HepG2 (cell line): ENCODE results near the gene FDPS. TPM values are rescaled to one million over a fixed set of nuclear protein-coding genes. Genes with fewer than 3 reads are reported as not detected.

ENCODE experiments used
- KDM3A ChIP-seq: IDR thresholded peaks from 2 replicates; pipeline ENCODE4 v1.6.1; 2018; ENCODE audit warnings: low read depth, missing compliant biosample characterization
- RFXAP ChIP-seq: sonication (generic); formaldehyde crosslinking; IDR thresholded peaks from 2 replicates; pipeline ENCODE4 v1.4.0; 2020; ENCODE audit warnings: missing genetic modification reagents, borderline replicate concordance
- ZNF44 ChIP-seq: sonication (generic); formaldehyde crosslinking; IDR thresholded peaks from 2 replicates; pipeline ENCODE4 v1.5.1; 2020; ENCODE audit warnings: mild to moderate bottlenecking, missing genetic modification reagents
- polyA plus RNA-seq, 8 experiments: library from polyadenylated mRNA; depleted of rRNA in 3 of 8; stranded (reverse) in 7 of 8; unstranded in 1 of 8; fragments of >200 nt; fragmentation: Illumina TruSeq in 4 of 8; extraction: Trizol in 4 of 8; gene quantifications; 2 replicates each; pipeline versions ENCODE4 v1.2.1 to v1.2.3, GENCODE V29; 2011 to 2016; ENCODE audit warnings: low read depth in 4 of 8, missing spikeins in 1 of 8, mixed read lengths in 1 of 8; ENCODE audit not compliant: insufficient read depth in 1 of 8
- total RNA-seq, 5 experiments: library from RNA; depleted of rRNA; stranded (reverse); fragments of >200 nt; fragmentation: Illumina TruSeq; extraction: Trizol; gene quantifications; 2 replicates each; pipeline ENCODE4 v1.2.3, GENCODE V29; 2016; ENCODE audit warnings: low read depth in 1 of 5
- TF ChIP-seq, protein P1 (sequence below): sonication (generic); formaldehyde crosslinking; IDR thresholded peaks from 2 replicates; pipeline ENCODE4 v1.5.1; 2020; ENCODE audit warnings: mild to moderate bottlenecking, missing genetic modification reagents, moderate library complexity
- TF ChIP-seq, protein P2 (sequence below): sonication (generic); formaldehyde crosslinking; conservative IDR thresholded peaks from 2 replicates; pipeline ENCODE4 v1.4.0; 2020; ENCODE audit warnings: missing genetic modification reagents
- TF ChIP-seq, protein P3 (sequence below): sonication (generic); formaldehyde crosslinking; IDR thresholded peaks from 2 replicates; pipeline ENCODE4 v1.5.0; 2020; ENCODE audit warnings: mild to moderate bottlenecking, missing genetic modification reagents
- TF ChIP-seq, protein P4 (sequence below): sonication (generic); formaldehyde crosslinking; IDR thresholded peaks from 2 replicates; pipeline ENCODE4 v1.4.0; 2020; ENCODE audit warnings: mild to moderate bottlenecking, missing genetic modification reagents

The FDPS gene
- total and polyA plus RNA-seq, 2 of the 13 experiments (the other 11 are each of a cell fraction or from before 2014, with no cell fraction given) = 264 to 519 TPM

DNA sequence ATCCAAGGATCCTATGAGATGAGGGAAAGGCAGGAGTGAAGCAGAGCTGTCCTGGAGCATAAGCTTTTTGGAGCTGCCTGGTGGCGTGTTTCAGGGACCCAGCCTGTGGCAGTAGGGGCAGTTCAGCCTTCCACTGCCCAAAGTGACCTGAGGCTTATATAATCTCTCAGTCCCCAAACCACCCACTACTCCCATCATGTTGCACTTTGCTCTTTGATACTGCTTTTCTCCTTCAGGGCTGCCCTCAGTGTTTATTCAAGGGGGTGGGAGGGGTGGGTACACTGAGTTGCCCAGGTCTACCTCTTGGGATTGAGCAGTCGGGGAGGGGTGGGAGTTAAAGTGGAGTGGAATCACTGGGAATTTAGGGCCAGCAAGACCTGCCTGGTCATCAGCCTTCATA, 22.1 kb upstream of the FDPS start (continued):
- TF ChIP-seq, protein P1, sequence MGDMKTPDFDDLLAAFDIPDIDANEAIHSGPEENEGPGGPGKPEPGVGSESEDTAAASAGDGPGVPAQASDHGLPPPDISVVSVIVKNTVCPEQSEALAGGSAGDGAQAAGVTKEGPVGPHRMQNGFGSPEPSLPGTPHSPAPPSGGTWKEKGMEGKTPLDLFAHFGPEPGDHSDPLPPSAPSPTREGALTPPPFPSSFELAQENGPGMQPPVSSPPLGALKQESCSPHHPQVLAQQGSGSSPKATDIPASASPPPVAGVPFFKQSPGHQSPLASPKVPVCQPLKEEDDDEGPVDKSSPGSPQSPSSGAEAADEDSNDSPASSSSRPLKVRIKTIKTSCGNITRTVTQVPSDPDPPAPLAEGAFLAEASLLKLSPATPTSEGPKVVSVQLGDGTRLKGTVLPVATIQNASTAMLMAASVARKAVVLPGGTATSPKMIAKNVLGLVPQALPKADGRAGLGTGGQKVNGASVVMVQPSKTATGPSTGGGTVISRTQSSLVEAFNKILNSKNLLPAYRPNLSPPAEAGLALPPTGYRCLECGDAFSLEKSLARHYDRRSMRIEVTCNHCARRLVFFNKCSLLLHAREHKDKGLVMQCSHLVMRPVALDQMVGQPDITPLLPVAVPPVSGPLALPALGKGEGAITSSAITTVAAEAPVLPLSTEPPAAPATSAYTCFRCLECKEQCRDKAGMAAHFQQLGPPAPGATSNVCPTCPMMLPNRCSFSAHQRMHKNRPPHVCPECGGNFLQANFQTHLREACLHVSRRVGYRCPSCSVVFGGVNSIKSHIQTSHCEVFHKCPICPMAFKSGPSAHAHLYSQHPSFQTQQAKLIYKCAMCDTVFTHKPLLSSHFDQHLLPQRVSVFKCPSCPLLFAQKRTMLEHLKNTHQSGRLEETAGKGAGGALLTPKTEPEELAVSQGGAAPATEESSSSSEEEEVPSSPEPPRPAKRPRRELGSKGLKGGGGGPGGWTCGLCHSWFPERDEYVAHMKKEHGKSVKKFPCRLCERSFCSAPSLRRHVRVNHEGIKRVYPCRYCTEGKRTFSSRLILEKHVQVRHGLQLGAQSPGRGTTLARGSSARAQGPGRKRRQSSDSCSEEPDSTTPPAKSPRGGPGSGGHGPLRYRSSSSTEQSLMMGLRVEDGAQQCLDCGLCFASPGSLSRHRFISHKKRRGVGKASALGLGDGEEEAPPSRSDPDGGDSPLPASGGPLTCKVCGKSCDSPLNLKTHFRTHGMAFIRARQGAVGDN = no peak
- TF ChIP-seq, protein P2, sequence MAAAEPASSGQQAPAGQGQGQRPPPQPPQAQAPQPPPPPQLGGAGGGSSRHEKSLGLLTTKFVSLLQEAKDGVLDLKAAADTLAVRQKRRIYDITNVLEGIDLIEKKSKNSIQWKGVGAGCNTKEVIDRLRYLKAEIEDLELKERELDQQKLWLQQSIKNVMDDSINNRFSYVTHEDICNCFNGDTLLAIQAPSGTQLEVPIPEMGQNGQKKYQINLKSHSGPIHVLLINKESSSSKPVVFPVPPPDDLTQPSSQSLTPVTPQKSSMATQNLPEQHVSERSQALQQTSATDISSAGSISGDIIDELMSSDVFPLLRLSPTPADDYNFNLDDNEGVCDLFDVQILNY = no peak
- TF ChIP-seq, protein P3, sequence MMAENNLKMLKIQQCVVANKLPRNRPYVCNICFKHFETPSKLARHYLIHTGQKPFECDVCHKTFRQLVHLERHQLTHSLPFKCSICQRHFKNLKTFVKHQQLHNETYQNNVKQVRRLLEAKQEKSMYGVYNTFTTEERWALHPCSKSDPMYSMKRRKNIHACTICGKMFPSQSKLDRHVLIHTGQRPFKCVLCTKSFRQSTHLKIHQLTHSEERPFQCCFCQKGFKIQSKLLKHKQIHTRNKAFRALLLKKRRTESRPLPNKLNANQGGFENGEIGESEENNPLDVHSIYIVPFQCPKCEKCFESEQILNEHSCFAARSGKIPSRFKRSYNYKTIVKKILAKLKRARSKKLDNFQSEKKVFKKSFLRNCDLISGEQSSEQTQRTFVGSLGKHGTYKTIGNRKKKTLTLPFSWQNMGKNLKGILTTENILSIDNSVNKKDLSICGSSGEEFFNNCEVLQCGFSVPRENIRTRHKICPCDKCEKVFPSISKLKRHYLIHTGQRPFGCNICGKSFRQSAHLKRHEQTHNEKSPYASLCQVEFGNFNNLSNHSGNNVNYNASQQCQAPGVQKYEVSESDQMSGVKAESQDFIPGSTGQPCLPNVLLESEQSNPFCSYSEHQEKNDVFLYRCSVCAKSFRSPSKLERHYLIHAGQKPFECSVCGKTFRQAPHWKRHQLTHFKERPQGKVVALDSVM (CRISPR knock-in tag) = no peak
- no peak for TF ChIP-seq RFXAP (CRISPR knock-in tag)
- no peak for TF ChIP-seq KDM3A (CRISPR knock-in tag)
- TF ChIP-seq, protein P4, sequence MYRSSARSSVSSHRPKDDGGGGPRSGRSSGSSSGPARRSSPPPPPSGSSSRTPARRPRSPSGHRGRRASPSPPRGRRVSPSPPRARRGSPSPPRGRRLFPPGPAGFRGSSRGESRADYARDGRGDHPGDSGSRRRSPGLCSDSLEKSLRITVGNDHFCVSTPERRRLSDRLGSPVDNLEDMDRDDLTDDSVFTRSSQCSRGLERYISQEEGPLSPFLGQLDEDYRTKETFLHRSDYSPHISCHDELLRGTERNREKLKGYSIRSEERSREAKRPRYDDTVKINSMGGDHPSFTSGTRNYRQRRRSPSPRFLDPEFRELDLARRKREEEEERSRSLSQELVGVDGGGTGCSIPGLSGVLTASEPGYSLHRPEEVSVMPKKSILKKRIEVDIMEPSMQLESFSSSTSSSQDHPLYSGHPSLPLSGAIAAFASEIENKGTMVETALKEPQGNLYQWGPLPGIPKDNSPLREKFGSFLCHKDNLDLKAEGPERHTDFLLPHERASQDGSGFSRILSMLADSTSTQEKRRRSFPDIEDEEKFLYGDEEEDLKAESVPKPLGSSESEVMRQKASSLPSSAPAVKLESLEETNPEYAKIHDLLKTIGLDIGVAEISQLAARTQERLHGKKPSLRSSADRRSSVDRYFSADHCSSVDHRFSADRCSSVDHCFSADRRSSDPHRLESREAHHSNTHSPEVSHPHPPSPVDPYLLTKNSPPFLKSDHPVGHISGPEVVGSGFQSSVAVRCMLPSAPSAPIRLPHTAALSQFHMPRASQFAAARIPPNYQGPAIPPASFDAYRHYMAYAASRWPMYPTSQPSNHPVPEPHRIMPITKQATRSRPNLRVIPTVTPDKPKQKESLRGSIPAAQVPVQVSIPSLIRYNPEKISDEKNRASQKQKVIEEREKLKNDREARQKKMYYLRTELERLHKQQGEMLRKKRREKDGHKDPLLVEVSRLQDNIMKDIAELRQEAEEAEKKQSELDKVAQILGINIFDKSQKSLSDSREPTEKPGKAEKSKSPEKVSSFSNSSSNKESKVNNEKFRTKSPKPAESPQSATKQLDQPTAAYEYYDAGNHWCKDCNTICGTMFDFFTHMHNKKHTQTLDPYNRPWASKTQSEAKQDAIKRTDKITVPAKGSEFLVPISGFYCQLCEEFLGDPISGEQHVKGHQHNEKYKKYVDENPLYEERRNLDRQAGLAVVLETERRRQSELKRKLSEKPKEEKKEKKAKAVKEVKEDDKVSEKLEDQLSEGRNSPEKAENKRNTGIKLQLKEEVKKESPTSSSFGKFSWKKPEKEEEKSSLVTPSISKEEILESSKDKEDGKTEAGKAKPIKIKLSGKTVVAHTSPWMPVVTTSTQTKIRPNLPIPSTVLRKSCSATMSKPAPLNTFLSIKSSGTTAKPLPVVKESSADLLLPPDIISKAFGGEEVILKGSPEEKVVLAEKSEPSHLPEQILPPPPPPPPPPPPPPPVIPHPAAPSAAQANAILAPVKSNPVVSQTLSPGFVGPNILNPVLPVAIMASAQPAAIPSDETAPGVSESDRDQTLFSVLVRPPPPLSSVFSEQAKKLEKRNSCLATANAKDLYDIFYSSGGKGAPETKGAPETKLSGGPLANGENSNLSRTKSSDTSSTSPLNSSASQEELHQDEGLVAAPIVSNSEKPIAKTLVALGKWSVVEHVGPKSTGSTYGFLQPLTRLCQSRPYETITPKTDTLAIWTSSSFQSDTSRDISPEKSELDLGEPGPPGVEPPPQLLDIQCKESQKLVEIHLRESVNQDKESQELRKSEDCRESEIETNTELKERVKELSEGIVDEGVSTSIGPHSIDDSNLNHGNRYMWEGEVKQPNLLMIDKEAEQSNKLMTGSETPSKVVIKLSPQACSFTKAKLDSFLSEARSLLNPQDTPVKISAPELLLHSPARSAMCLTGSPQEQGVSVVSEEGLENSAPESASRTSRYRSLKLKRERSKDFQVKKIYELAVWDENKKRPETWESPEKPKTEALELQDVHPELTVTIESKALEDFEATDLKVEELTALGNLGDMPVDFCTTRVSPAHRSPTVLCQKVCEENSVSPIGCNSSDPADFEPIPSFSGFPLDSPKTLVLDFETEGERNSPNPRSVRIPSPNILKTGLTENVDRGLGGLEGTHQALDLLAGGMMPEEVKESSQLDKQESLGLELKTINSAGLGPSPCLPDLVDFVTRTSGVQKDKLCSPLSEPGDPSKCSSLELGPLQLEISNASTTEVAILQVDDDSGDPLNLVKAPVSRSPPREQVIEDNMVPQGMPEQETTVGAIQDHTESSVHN = no peak
- TF ChIP-seq ZNF44 (CRISPR knock-in tag) = no peak
